HG02973 (cell line): ENCODE data around the gene CSNK2A2.

Experiments
- ATAC-seq: cut with Tn5 transposase; IDR thresholded peaks from one replicate; pipeline ENCODE4 v1.9.1; 2021; ENCODE audit warnings: moderate library complexity; ENCODE audit not compliant: unreplicated experiment

Gene CSNK2A2

GRCh38 chr16:58200004-58200797, 2.3 kb upstream of the CSNK2A2 start:
- no peak for ATAC-seq

DNA sequence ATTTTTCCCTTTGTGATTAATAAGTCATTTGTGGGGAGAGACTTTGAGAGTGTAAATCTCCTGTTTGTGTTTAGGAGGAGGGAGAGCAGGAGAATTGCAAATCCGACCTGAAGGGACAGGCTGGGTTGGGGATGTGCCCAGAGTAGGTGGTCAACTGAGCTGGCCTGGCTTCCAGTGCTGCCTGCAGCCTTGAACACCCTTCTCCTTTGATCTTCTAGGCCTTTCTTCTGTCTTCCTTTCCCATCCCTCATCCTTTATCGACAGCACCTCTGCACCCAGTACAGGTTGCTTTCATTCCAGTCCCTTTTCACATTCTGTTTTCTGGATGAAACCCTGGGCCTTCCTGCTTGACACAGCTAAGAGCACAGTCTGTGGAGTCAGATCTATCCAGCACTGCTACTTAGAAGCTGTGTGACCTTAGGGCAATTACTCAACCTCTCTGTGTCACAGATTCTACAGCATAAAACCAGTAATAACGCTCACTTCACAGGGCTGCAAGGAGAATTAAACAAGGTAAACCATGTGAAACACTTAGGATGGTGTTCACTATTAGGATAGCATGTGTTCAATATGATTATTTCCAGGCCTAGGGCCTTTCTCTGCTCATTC, 1.0 kb upstream of the CSNK2A2 start:
- ATAC-seq = no peak

- peak; percentile 26 for ATAC-seq
These were observed 443 bp downstream of the CSNK2A2 start for GRCh38 chr16:58197314-58198012.

GRCh38 chr16:58196898-58197313, 1.0 kb downstream of the CSNK2A2 start:
- ATAC-seq = no peak

GRCh38 chr16:58195771-58196170, 2.1 kb downstream of the CSNK2A2 start:
- ATAC-seq = no peak

DNA sequence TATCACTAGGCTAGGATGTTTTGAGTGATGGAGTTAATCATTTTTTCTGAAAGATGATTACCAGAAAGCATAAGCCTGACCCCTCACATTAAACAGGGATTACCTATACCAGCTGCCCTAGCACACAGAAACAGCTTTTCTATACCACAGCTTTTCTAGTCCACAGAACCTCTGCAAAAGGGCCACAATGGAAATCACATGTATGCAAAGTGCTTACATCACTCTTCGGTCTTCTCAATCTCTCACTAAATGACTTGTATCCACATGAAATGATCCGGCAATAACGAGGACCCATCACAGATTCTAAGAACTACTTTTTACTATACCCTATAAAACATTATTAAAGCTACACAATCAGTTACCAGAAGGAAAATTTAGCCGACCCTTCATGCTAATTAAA, 2.6 kb downstream of the CSNK2A2 start:
- ATAC-seq = no peak

DNA sequence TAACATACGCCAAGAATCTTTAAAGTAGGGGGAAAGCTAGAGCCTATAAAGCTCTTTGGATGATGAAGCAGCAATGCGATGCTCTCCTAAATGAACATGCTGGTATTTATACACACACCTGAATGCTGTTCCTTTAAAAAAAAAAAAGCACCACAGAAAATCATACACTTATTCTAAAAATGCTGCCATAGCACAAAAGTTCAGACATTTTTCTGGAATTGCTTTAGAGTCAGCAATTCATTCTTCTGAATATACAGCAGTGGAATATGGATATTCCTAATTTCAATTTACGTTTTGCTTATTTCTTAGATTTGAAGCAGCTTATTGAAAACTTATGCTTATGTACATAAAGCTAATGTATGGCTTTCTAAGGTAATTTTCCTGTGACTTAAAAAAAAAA, 3.1 kb downstream of the CSNK2A2 start:
- ATAC-seq = no peak

DNA sequence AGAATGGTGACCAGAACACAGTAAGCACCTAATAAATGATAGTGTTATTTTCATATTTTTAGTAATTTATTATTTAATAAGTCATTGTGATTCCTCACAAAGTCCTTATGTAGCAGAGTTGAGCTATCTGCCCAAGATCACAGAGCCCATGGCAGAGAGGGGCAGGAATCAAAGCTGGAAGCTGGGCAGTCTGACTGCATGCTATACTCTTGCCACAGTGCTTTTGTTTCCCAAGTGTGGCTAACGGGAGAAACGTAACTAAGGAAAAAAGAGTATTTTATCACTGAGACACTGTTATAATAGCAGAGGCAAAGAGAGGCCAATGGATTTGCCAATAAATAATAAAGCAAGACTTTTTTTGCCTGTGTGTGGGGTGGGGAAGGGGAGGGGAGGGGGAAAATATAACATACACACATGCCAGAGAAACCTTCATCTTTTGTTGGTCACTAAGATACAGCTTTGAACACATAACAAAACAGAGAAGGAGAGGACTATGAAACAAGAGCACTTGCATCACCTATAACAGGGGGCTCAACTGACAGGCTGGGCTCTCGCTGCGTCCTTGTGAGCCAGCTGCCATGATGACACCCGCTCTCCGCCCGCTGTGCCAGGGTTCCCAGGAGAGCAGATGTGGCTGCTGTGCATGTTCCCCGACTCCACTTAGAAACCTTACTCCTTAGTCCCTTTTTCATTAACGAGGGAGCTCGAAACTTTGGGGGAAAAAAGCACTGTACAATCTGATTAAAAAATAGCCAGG, 10.1 kb downstream of the CSNK2A2 start:
- no peak for ATAC-seq

- no peak for ATAC-seq
These were observed 10.8 kb downstream of the CSNK2A2 start for GRCh38 chr16:58187092-58187491.

- ATAC-seq = no peak
These were observed 11.5 kb downstream of the CSNK2A2 start for GRCh38 chr16:58186176-58186944.

DNA sequence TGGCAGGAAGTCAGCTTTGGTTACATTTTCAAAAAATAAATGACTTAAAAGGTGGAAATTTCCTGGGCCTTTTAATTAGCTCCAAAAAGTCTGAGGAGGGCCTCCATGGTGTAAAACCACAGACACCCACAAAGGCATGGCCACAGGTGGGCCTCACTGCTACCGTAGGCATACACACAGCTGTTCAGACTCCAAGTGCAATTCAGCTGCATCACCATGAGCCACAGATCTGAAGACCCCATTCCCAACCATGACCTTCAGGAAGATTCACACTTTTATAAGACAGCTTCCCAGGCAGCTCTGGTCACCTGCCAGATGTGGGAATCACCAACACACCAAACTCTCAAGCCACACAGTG, 20.6 kb downstream of the CSNK2A2 start:
- no peak for ATAC-seq

- no peak for ATAC-seq
These were observed 21.1 kb downstream of the CSNK2A2 start for GRCh38 chr16:58176608-58177352.

GRCh38 chr16:58170223-58170622, 27.7 kb downstream of the CSNK2A2 start:
- ATAC-seq = no peak

GRCh38 chr16:58160855-58161254, 37.1 kb downstream of the CSNK2A2 start:
- no peak for ATAC-seq

DNA sequence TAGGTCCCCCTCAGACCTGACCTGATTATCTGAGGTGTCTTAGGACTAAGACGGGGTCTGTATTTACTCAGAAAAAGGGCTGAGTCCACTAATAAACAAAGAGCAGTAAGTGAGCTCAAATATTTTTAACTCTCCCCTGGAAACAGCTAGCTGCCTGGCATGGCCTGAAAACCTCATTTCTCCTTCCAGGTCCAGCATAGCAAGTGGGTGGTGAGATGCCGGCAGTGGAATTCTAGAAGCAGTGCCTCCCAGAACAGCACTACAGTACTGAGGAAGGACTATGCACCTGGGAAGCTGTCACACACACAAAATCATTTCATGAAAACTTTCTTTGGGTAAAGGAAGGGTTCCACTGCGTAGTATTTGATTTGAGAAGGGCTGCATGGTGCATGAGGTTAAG, 39.2 kb downstream of the CSNK2A2 start:
- ATAC-seq = no peak

GRCh38 chr16:58157951-58158540, 39.9 kb downstream of the CSNK2A2 start:
- ATAC-seq = no peak

- no peak for ATAC-seq
These were observed 40.7 kb downstream of the CSNK2A2 start for GRCh38 chr16:58157239-58157638.

DNA sequence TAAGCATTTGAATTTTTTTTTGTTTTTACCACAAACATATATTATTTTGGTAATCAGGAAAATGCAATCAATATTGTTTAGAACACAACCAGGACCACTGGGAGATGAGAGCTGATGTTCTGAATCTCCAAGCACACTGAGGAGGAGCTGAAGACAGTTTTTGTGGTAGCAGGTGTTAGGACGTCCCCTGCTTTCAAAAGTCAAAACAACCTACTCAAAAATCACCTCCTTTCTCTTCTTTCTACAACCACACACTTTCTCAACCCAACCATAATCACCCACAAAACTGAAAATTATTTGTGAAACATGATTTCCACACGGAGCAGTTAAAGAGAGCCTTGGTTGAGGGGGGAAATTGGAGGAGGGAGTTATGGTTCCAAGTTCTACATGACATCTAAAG, 42.1 kb downstream of the CSNK2A2 start:
- ATAC-seq = no peak

GRCh38 chr16:58154345-58154744, 43.6 kb downstream of the CSNK2A2 start:
- ATAC-seq = no peak
